HG03575 (cell line): Measurements from ENCODE around the gene ESYT1.
"Not testable (repeated sequence)": the region's sequence is repeated elsewhere in the genome, so short reads cannot be mapped to it uniquely, and the experiment has no call there.

Source experiments
- ATAC-seq: cut with Tn5 transposase; IDR thresholded peaks from one replicate; pipeline ENCODE4 v1.9.1; 2021; ENCODE audit not compliant: unreplicated experiment, insufficient number of reproducible peaks, low FRiP score; ENCODE audit errors: extremely low read depth

ESYT1 gene

DNA sequence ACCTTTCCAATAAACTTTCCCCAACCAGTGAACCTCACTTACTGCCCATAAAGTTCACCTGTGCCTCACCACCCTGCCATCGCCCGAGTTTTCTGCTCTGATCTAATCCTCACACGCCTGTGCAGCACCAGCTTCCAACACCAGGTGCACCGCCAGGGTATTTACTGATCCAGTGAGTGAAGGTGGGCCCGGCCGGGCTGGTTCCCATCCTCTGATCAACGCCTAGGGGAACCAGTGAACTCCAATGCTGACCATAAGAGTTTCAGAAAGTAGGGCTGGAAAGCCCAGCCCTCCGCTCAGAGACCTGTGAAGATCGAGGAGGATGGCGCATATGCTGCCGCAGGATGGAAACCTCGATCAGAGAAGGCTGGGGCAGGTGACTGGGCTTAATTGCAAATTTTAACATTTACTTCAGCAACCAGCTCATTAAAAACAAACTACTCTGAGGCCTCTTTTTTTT, 23.6 kb downstream of the ESYT1 start:
- no peak for ATAC-seq

DNA sequence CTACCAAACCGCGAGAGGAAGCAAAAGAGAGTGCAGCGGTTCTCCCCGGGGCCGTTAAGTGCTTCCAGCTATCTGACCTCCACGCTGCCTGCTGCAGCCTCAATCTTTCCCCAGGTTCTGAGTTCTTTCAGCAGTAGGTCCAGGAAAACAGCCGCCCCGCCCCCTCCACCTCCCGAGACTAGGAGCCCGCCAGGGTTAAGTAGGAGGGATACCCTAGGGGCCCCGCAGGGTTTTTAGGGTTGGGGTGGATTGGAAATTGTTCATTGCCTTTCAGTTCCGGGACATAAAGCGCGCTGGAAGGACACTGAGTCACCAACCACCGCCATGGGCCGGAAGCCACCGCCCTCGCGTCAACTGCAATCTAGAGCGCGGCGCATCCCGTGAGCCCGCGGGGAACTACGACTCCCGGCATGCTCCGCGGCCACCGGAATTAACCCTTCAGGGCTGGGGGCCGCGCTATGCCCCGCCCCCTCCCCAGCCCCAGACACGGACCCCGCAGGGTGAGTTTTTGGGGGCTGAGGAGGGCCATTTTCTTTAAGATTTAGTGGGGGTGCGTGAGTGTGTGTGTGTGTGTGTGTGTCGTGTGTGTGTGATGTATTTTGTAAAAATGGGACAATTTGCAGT, 24.2 kb downstream of the ESYT1 start, which contains the start of gene MYL6B:
MYL6B (plus strand) TSS at position 456 of the 624 bp plus-strand sequence. CDS start 1,332 bp downstream, outside the sequence.
- no peak for ATAC-seq

DNA sequence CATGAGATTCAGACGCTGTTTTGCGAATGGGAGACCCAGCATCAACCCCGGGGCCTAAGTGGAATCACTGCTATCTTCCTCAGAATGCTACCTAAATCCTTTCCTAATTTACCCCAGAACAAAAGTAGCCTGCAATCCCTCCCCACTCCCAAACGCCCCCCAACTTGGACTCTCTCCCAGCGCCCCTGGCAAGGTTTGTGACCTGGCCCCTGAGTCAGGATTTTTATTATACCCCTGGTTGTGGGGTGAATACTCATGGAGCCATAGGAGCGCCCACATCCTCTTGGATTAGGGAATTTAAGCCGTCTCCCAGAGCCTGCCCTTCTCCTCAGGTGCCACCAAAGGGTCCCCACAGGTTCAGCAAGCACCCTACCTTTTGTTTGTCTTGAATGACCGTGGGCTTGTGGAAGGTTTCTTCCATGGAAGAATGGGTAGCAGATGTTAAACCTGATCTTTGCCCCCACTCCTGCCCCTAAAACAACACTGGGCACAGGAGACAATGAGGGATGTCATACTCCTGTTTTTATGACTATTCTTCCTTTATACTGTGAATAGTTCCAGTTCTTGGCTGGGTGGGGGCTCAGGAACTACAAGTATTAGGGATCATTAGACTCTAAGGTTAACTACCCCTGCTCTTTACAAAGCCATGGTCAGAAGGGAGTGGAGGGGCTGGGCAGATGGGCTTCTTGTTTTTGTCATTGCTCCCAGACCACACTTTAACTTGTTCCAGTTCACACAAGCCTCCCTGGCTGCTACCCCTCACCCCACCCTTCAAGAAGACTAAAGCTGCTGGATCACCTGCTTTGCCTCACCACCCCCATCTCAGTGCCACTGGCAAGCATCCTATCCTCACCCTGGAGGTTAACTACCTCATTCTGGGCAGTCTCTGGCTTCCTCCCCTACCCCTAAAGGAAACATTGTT, 24.9 kb downstream of the ESYT1 start:
- no peak for ATAC-seq

DNA sequence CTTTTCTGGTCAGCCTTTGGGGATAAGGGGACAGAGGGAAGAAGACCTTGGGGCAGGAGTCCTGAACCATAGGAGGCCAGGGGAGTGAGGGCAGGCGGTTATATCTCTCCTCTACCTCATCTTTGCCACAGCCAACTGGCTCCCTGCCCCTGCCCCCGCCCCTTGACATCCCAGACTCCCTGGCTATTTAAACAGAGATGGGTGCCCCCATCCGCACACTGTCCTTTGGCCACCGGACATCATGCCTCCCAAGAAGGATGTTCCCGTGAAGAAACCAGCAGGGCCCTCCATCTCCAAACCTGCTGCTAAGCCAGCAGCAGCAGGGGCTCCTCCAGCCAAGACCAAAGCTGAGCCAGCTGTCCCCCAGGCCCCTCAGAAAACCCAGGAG, 25.6 kb downstream of the ESYT1 start:
- ATAC-seq: no peak

DNA sequence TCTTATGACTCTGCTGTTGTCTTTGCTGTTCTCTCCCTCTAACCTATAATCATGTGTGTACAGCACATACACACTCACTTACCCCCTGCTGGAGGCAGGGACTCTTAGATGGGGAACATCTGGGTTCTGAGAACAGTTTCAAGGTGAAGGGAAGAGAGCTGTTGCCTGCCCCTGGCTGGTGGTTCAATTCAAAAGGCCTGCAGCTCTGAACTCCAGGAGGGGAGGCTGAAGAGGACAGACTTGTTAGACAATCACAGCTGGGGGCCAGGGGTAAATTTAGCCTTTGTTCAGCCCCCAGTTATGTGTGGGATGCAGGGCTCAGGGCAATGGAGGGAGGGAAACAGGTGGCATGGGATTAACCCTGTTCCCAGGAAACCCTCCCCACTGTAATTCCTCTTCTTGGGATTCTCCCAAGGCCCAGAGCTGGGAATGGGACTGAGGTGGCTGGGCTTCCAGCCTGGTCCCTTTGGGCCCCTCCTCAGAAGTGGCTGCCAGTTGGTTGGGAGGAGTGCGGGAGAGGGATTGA, 26.2 kb downstream of the ESYT1 start:
- no peak for ATAC-seq

DNA sequence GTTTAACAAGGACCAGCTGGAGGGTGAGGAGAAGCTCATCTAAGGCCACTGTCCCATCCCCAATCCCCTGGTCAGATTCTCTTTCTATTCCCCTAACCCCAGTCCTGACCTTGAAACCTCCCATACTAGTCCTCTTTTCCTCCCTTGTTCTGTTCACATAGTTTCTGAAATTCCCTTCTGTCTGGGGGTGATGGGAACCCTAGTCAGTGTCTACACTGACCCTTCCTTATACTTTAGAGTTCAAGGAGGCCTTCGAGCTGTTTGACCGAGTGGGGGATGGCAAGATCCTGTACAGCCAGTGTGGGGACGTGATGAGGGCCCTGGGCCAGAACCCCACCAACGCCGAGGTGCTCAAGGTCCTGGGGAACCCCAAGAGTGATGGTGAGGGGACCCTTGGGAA, 26.8 kb downstream of the ESYT1 start:
- no peak for ATAC-seq

DNA sequence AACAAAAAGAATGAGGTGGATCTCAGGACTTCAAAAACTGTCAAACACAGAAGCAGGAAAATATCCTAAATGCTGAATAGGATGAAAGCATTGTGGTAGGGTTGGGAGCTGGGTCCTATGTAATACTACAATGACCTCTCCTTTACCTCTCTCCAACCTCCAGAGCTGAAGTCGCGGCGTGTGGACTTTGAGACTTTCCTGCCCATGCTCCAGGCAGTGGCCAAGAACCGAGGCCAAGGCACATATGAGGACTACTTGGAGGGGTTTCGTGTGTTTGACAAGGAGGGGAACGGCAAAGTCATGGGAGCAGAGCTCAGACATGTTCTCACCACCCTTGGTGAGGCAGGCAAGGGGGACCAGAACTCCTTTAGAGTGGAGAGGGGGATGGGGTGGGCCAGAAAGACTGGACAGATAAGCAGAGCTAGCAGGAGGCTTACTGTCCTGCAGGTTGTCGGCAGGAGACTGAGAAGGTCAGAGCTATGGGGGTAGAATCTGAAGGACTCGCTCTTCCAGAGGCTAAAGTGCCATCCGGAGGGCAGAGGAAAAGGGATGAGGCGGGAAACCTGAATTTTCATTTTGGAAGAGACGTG, 27.3 kb downstream of the ESYT1 start:
- ATAC-seq: no peak

DNA sequence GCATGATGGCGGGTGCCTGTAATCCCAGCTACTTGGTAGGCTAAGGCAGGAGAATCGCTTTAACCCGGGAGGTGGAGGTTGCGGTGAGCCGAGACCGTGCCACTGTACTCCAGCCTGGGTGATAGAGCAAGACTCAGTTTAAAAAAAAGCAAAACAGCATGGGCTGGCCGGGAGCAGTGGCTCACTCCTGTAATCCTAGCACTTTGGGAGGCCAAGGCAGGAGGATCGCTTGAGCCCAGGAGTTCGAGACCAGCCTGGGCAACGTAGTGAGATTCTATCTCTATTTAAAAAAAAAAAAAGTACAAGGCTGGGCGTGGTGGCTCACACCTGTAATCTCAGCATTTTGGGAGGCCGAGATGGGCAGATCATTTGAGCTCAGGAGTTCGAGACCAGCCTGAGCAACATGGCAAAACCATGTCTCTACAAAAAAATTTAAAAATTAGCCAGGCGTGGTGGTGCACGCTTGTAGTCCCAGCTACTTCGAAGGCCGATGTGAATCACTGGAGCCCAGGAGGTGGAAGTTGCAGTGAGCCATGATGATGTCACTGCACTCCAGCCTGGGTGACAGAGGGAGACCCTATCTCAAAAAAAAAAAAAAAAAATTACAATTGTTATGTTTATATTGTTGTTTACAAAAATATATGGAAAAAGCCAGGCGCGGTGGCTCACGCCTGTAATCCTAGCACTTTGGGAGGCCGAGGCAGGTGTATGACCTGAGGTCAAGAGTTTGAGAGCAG, 28.6 kb downstream of the ESYT1 start:
- ATAC-seq: not testable (repeated sequence)

DNA sequence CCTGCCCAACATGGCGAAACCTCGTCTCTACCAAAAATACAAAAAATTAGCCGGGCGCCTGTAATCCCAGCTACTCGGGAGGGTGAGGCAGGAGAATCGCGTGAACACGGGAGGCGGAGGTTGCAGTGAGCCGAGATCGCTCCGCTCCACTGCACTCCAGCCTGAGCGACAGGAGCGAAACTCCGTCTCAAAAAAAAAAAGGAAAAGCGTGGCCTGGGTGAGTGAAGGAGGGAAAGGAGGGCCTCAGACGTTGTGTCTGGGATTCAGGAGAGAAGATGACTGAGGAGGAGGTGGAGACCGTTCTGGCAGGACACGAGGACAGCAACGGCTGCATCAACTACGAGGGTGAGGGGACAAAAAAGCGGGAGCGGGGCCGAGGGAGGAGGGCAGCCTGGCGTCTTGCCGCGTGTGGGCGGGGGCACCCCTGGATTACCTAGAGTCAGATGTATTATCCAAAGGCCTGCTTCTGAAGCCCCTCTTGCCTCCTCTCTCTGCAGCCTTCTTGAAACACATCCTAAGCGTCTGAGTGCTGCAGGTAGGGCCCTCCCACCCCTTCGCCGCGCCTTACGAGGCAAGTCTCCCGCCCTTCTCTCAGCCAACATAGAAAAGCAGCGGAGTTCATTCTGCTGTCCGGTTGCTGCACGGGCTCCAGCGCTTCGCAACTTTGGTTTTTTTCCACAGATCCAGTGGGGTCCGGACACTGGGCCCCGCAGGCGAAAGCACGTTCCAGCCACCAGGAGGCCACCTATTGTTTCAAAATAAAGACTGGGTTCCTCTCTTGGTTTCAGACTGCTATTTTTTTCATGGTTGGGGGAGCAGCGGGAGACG, 29.3 kb downstream of the ESYT1 start:
- no peak for ATAC-seq

DNA sequence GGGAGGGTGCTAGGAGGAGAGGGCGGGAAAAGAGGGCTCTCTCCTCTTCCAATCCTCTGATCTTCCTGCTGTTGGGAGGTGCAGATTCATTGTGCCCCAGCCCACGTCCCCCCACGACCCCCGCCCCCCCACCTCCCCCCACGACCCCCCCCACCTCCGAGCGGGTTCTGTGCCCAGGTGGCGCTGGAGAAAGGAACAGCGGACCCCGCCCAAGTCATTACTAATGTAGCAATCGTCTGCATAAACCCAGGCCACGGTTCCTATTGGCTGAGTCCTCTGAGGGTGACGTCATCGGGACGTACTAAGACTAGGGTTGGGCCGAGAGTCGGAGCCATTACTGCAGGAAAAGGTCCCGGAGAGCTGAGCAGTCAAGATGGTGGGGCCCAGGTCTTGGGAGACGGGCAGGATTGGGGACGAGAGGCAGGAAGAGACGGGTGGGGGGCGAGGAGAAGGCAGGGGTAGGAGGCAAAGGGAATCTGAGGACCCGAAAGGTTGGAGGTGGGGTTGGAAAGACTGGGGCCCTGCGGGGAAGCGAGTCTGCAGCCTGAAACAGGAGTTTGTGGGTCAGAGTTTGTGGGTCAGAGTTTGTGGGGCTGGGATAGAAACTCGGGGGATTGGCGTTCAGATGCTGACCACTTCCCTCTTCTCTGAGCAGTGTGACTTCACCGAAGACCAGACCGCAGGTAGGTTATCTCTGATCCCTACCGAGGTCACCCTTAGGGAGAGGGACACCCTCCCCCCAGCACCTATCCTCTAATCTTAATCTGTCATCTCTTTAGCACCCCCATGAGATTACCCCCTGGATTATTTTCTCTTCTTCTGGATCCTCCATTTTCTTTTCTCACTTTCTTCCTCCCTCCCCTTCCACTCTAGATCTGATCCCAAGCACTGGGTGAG, 30.2 kb downstream of the ESYT1 start, which contains the start of gene MYL6:
MYL6 (plus strand) TSS at position 331 of the 897 bp plus-strand sequence; CDS start at position 374, 43 bp downstream.
- peak; percentile 52 for ATAC-seq

DNA sequence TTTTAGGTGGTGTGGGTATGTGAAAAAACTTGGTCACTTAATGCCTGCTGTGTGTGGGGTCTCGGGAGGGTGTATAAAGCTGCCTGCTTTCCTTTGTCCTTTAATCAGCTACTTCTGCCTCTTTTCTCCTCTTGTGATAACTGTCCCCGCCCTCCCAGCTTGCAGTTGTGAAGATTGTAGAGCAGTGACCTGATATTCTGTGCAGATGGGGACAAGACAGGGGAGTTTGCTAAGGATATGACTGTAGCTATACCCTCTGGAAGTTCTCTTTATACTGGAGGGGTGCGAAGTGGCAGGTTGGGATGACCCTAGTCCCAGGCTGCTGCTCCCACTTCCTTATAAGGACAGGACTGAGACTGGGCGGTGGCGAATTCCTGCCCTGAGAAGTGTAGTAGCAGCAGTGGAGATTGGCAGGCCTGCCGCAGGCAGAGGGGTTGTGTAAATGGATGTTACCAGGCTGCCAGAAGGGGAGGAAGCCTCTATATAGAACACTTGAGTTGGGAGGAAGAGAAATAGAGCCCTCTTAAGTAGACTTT, 30.9 kb downstream of the ESYT1 start:
- ATAC-seq: no peak

DNA sequence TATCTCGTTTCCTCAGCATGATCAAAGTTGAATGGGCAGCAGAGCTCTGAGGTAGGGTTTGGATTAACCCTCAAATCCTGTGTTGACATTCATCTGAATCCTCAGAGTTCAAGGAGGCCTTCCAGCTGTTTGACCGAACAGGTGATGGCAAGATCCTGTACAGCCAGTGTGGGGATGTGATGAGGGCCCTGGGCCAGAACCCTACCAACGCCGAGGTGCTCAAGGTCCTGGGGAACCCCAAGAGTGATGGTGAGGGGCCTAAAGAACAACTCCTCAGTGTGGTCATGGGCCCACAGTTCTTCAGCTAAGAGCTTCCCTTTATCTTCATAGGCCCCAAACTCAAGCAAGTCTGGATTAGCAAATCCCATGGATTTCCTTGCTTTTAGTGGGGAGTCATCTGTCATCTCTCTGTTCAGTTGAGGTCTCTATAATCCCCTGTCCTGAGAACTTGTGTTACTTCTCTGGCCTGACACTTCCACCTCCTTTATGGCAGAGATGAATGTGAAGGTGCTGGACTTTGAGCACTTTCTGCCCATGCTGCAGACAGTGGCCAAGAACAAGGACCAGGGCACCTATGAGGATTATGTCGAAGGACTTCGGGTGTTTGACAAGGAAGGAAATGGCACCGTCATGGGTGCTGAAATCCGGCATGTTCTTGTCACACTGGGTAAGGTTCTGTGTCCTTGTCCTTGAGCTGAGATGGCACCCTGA, 31.6 kb downstream of the ESYT1 start:
- no peak for ATAC-seq

DNA sequence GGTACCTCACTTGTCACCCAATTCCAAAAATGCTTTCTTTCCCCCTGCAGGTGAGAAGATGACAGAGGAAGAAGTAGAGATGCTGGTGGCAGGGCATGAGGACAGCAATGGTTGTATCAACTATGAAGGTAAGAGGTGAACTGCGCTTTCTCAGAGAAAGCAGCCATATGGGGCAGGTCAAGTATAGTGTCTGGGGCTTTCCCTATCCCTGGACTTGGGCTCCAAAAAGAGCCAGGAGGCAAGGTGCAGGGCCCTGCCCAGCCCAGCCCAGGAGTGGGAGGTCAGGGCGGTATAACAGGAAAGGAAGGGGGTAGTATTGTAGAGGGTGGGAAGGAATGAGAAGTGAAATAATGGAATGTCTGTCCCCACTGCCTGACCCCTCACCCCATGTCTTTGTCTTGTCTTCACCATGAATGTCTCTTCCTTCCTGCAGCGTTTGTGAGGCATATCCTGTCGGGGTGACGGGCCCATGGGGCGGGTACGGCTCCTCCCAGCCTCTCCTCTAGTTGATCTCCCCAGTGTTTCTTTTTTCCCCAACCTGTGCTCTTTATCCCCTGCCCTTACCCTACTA, 32.2 kb downstream of the ESYT1 start:
- ATAC-seq: no peak

DNA sequence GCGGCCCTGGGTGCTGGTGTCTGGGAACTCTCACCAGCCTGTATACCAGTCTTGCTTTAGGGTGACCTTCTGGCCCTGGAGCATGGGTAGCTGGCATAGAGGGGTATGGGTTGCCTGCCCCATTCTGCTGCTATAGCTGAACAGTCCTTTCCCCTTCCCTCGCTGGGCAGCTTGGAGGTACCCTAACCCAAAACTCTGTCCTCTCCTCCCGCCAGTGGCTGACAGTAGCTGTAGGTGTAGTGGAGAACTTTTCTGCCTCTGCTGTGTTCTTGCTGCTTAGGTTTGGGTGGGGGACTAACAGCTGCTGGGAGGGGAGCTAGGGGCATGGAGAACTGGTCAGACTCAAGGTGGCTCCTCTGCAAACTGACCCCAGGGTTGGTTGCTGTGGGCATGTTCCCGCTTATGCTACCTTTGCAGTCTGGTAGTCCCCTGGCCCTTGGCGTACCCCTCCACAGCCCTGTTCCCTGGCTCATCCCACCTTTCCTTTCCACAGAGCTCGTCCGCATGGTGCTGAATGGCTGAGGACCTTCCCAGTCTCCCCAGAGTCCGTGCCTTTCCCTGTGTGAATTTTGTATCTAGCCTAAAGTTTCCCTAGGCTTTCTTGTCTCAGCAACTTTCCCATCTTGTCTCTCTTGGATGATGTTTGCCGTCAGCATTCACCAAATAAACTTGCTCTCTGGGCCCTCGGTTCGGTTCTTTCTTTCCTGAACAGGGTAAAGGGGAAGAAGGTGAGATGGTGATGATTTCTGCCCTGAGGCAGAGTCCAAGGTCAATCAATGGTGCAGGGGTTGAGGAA, 33.0 kb downstream of the ESYT1 start:
- ATAC-seq: no peak

DNA sequence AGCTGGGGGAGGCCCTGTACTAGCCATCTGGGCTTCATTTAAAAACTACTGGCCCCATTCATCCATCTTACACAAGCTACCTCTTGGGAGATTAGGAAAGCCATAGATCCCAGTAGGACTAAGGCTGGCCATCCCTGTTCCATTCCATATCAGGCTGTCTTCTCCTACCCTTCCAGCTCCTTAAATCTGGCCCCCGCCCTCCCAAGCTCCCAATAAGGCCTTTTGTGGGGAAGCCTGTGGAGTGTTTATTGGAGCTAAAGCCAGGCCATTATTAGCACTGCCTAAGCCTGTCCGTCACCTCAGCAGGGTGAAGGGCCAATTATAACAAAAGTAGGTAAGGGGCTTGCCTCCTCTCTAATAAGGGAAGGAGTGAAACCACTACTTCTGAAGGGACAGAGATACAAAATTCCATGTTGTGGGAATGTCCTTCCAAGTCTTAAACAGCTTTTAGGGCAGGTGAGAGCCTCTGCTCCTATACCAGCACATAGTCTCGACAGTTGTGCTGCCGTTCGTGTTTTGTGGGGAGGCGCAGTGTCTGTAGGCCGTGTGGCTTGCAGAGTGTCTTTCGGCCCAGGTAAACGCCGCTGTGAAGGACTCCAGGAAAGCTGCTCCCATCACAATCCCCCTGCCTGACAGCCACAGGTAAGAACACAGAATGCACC, 33.8 kb downstream of the ESYT1 start:
- no peak for ATAC-seq
